MCF 10A (cell line): ENCODE measurements around the gene RGS16. TPM values are rescaled to one million over a fixed set of nuclear protein-coding genes. Genes with fewer than 3 reads are reported as not detected.

Experiments
- BruUV-seq: library from RNA; stranded (reverse); fragments of 400-500 nt; replicated peaks from 2 replicates; lab custom pipeline; 2021; lab: Mats Ljungman, UMichigan
- CTCF ChIA-PET: fragments of 300-600 bp; sonication (Branson Sonifier 250); formaldehyde crosslinking; extraction: SDS; loops from one replicate; lab custom pipeline; 2021; ENCODE audit warnings: antibody characterized with exemption, inconsistent platforms; lab: Yijun Ruan, JAX
- POLR2A ChIA-PET: fragments of 300-600, 350-650 bp; sonication (Branson Sonifier 250); formaldehyde crosslinking; extraction: SDS; loops from one replicate; lab custom pipeline; 2020; ENCODE audit warnings: antibody characterized with exemption, inconsistent platforms; lab: Yijun Ruan, JAX
- DNase-seq: peaks from one replicate; pipeline ENCODE4 v3.0.0-alpha.2; 2018; ENCODE audit not compliant: unreplicated experiment
- H3K27ac Mint-ChIP-seq: one replicate; pipeline ENCODE4 v1.8.0; 2022; ENCODE audit warnings: mild to moderate bottlenecking, low read depth, mixed read lengths; ENCODE audit not compliant: unreplicated experiment
- H3K27me3 Mint-ChIP-seq: one replicate; pipeline ENCODE4 v1.8.0; 2022; ENCODE audit warnings: mixed read lengths; ENCODE audit not compliant: insufficient read depth, unreplicated experiment
- H3K36me3 Mint-ChIP-seq: one replicate; pipeline ENCODE4 v1.8.0; 2022; ENCODE audit warnings: mild to moderate bottlenecking, moderate library complexity, mixed read lengths; ENCODE audit not compliant: insufficient read depth, unreplicated experiment
- H3K4me1 Mint-ChIP-seq: one replicate; pipeline ENCODE4 v1.8.0; 2022; ENCODE audit warnings: mixed read lengths; ENCODE audit not compliant: insufficient read depth, unreplicated experiment
- H3K4me3 Mint-ChIP-seq: one replicate; pipeline ENCODE4 v1.8.0; 2022; ENCODE audit warnings: mild to moderate bottlenecking, moderate library complexity, mixed read lengths; ENCODE audit not compliant: unreplicated experiment
- H3K9me3 Mint-ChIP-seq: one replicate; pipeline ENCODE4 v1.8.0; 2022; ENCODE audit warnings: mixed read lengths; ENCODE audit not compliant: unreplicated experiment
- intact Hi-C: fragments of 100-400 bp; cut with micrococcal nuclease; formaldehyde crosslinking; loops from 2 replicates; pipeline ENCODE4 v1.14.1; 2022
- total RNA-seq: library from RNA; stranded (reverse); gene quantifications from 2 replicates; pipeline ENCODE4 v1.2.3, GENCODE V29; 2022
- TF ChIP-seq, protein P1 (sequence below): fragments of 200-600 bp; IDR thresholded peaks from one replicate; pipeline ENCODE4 v1.8.0; 2022; ENCODE audit warnings: antibody characterized with exemption, mild to moderate bottlenecking; ENCODE audit not compliant: unreplicated experiment

RGS16 gene
- total RNA-seq, 1 experiment from 2014 or later: 13.7 TPM

- no peaks in the 10 kb centered on the region for H3K36me3 Mint-ChIP-seq
- no peak for DNase-seq
- H3K27ac Mint-ChIP-seq: no peak overlapping the region
- H3K9me3 Mint-ChIP-seq: no peaks in the 10 kb centered on the region
- CTCF ChIA-PET: interaction anchor here (0.6 to 1.5 kb wide), 3 partner anchors 9 to 716 kb away, joined by 3 to 4 read pairs (median 4); no protein-coding TSS in a partner anchor
- H3K4me3 Mint-ChIP-seq: no peak overlapping the region
- intact Hi-C loops: no loop called here
- H3K4me1 Mint-ChIP-seq: no peaks in the 10 kb centered on the region
- TF ChIP-seq, protein P1, sequence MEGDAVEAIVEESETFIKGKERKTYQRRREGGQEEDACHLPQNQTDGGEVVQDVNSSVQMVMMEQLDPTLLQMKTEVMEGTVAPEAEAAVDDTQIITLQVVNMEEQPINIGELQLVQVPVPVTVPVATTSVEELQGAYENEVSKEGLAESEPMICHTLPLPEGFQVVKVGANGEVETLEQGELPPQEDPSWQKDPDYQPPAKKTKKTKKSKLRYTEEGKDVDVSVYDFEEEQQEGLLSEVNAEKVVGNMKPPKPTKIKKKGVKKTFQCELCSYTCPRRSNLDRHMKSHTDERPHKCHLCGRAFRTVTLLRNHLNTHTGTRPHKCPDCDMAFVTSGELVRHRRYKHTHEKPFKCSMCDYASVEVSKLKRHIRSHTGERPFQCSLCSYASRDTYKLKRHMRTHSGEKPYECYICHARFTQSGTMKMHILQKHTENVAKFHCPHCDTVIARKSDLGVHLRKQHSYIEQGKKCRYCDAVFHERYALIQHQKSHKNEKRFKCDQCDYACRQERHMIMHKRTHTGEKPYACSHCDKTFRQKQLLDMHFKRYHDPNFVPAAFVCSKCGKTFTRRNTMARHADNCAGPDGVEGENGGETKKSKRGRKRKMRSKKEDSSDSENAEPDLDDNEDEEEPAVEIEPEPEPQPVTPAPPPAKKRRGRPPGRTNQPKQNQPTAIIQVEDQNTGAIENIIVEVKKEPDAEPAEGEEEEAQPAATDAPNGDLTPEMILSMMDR: no peak
- H3K27me3 Mint-ChIP-seq: no peaks in the 10 kb centered on the region
- POLR2A ChIA-PET: interaction anchor here (1.7 kb wide), 1 partner anchor 10 kb away, joined by 4 read pairs; no protein-coding TSS in a partner anchor
- BruUV-seq: no TSS peak
These were observed 47.1 kb upstream of the RGS16 start for GRCh38 chr1:182651339-182651724.

- TF ChIP-seq, protein P1: no peak
- H3K27ac Mint-ChIP-seq: no peak overlapping the region
- H3K27me3 Mint-ChIP-seq: no peaks in the 10 kb centered on the region
- no peak for DNase-seq
- intact Hi-C loops: no loop called here
- ChIA-PET POLR2A (interaction anchor here (1.7 kb wide), 1 partner anchor 11 kb away, joined by 4 read pairs; no protein-coding TSS in a partner anchor), CTCF (interaction anchor here (0.6 to 1.5 kb wide), 4 partner anchors 9 to 717 kb away, joined by 3 to 4 read pairs (median 4); no protein-coding TSS in a partner anchor)
- H3K4me3 Mint-ChIP-seq: no peak overlapping the region
- H3K9me3 Mint-ChIP-seq: no peaks in the 10 kb centered on the region
- BruUV-seq: no TSS peak
- no peaks in the 10 kb centered on the region for H3K4me1 Mint-ChIP-seq
- no peaks in the 10 kb centered on the region for H3K36me3 Mint-ChIP-seq
These were observed 46.6 kb upstream of the RGS16 start for GRCh38 chr1:182650678-182651338.

DNA sequence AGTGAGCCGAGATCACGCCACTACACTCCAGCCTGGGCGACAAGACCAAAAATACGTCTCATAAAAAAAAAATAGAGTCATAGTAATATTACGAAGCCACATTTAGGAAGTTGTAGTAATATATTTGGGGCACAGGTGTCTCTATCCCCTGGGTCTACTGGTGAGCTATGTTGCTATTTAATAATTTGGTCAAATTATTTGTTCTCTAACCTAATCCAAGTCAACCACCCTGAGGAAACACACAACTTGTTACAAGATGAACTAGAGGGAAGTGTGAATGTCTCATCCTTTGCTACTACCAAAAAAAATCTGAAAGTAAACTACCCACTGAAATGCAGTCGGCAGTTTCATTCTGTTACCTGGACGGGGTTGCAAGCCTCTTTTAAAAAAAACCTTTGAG is 44.9 kb upstream of the RGS16 start:
- no peaks in the 10 kb centered on the region for H3K27me3 Mint-ChIP-seq
- DNase-seq: no peak
- intact Hi-C loops: no loop called here
- H3K27ac Mint-ChIP-seq: no peak overlapping the region
- H3K4me1 Mint-ChIP-seq: peaks cover 3% of the 10 kb centered on the region
- CTCF ChIA-PET: interaction anchor here (1.8 to 2.3 kb wide), 2 partner anchors 48 to 135 kb away, joined by 6 to 7 read pairs; no protein-coding TSS in a partner anchor
- no peak overlapping the region for H3K4me3 Mint-ChIP-seq
- POLR2A ChIA-PET: interaction anchor here (0.7 kb wide), 2 partner anchors 45 to 231 kb away, joined by 3 to 4 read pairs; no protein-coding TSS in a partner anchor
- no peaks in the 10 kb centered on the region for H3K36me3 Mint-ChIP-seq
- BruUV-seq: no TSS peak
- TF ChIP-seq, protein P1: no peak
- no peaks in the 10 kb centered on the region for H3K9me3 Mint-ChIP-seq

DNA sequence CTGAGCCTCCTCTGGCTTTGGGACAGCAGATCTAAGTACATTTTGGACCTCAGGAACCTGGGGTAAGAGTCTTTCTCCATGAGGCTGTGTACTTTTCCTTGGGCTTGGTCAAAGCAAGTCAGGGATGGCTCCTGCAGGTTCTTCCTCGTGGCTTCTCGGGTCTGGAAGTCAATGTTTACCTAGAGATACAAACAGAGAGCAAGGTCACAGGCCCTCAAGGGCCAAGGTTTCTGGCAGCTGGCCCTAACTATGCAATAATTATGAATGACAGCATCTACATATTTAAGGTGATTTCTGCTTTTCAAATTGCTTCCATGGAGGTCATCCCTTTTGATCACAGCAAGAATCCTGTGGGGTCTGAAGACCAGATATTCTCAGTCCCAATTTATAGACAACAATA is 42.5 kb upstream of the RGS16 start:
- BruUV-seq: no TSS peak
- Mint-ChIP-seq H3K4me3 (no peak overlapping the region), H3K27ac (no peak overlapping the region), H3K27me3 (no peaks in the 10 kb centered on the region), H3K4me1 (peaks cover 8% of the 10 kb centered on the region), H3K9me3 (no peaks in the 10 kb centered on the region), H3K36me3 (no peaks in the 10 kb centered on the region)
- ChIA-PET POLR2A (no interaction called here), CTCF (interaction anchor here (1.7 kb wide), 1 partner anchor 18 kb away, joined by 4 read pairs; no protein-coding TSS in a partner anchor)
- TF ChIP-seq, protein P1: no peak
- no peak for DNase-seq
- intact Hi-C loops: no loop called here
